ENCODE data around the gene ABCC3.

ABCC3 gene

DNA sequence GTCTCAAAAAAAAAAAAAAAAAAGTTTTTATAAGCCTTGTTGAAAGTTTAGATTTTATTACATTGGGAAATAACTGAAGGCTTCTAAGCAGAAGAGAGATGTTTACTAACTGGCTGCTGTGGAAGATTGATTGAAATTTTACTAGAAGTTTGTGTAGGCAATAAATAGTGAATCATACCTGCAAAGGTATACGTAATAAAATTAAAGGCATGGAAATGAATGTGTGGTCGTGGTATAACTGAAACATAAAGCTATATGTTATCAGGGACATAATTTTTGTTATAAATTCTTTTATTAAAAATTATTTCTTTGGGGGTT, 93.4 kb downstream of the ABCC3 start:
- no peaks in the 10 kb centered on the region for H3K9me3 ChIP-seq (ENCODE audit: control insufficient read depth, low read depth, low read length)
- H3K27ac ChIP-seq (ENCODE audit: low read length) = no peak overlapping the region
- peaks cover 2% of the 10 kb centered on the region for H3K36me3 ChIP-seq (ENCODE audit: control insufficient read depth, low read depth, low read length)
- H3K9ac ChIP-seq (ENCODE audit: low read length) = no peak overlapping the region
- no peak overlapping the region for H3K4me3 ChIP-seq (ENCODE audit: low read length)
- no peaks in the 10 kb centered on the region for H3K27me3 ChIP-seq (ENCODE audit: control insufficient read depth, insufficient read depth, low read length)
- H3K4me1 ChIP-seq (ENCODE audit: control insufficient read depth, low read depth, low read length) = no peaks in the 10 kb centered on the region

GRCh38 chr17:50728881-50729765, 94.4 kb downstream of the ABCC3 start:
- peaks cover 2% of the 10 kb centered on the region for H3K36me3 ChIP-seq (ENCODE audit: control insufficient read depth, low read depth, low read length)

DNA sequence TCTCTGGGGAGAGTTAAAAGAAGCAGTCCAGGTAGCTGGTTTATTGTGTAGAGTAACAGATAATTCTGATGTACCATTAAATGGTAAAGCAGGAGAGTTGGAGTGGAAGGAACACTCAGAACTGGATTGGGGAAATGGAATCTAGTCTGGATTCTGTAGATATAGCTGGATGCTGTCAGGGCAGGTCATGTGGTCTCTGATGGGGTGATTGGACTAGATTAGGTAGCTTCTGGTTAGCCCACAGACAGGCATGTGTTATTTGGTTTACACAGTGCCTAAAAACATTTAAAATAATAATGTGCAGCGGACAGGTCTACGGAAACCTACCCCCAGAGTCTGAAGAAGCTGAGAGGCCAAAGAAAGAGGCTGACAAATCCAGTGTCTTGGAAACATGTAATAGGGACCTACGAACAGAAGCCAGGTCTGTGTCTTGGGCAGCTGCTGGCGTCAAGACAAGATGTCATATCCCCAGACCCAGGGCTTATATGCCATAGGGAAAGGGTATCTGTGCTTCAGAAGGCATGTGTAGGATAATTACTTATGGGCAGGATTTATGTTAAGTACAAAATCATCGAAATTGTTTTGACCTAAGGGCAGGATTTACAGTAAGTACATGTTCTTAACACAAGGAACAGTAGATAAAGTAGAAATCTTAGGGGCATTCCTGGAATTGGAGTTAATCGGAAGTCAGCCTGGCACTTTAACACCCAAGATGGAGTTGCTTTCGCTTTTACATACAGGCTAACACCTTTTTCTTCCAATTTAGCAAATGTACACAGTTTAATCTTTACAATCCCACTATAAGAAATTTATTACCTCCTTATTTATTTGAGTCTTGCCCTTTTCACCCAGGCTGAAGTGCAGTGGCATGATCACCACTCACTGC, 97.1 kb downstream of the ABCC3 start:
- no peak overlapping the region for H3K4me3 ChIP-seq (ENCODE audit: low read length)
- no peak overlapping the region for H3K9ac ChIP-seq (ENCODE audit: low read length)
- no peak overlapping the region for H3K27ac ChIP-seq (ENCODE audit: low read length)
- no peaks in the 10 kb centered on the region for H3K4me1 ChIP-seq (ENCODE audit: control insufficient read depth, low read depth, low read length)
- H3K27me3 ChIP-seq (ENCODE audit: control insufficient read depth, insufficient read depth, low read length) = no peaks in the 10 kb centered on the region
- H3K9me3 ChIP-seq (ENCODE audit: control insufficient read depth, low read depth, low read length) = no peaks in the 10 kb centered on the region
- H3K36me3 ChIP-seq (ENCODE audit: control insufficient read depth, low read depth, low read length) = peaks cover 2% of the 10 kb centered on the region

More at GRCh38 chr17:50728881-50729765, 94.4 kb downstream of the ABCC3 start:
- Histone ChIP-seq H3K4me3 (ENCODE audit: low read length) (no peak overlapping the region), H3K27me3 (ENCODE audit: control insufficient read depth, insufficient read depth, low read length) (no peaks in the 10 kb centered on the region), H3K9ac (ENCODE audit: low read length) (no peak overlapping the region), H3K9me3 (ENCODE audit: control insufficient read depth, low read depth, low read length) (no peaks in the 10 kb centered on the region), H3K27ac (ENCODE audit: low read length) (no peak overlapping the region), H3K4me1 (ENCODE audit: control insufficient read depth, low read depth, low read length) (no peaks in the 10 kb centered on the region)

GRCh38 chr17:50735287-50735686, 100.6 kb downstream of the ABCC3 start:
- Histone ChIP-seq H3K4me1 (ENCODE audit: control insufficient read depth, low read depth, low read length) (no peaks in the 10 kb centered on the region), H3K4me3 (ENCODE audit: low read length) (no peak overlapping the region), H3K36me3 (ENCODE audit: control insufficient read depth, low read depth, low read length) (peaks cover 33% of the 10 kb centered on the region), H3K9me3 (ENCODE audit: control insufficient read depth, low read depth, low read length) (no peaks in the 10 kb centered on the region), H3K27me3 (ENCODE audit: control insufficient read depth, insufficient read depth, low read length) (no peaks in the 10 kb centered on the region), H3K27ac (ENCODE audit: low read length) (no peak overlapping the region), H3K9ac (ENCODE audit: low read length) (no peak overlapping the region)

DNA sequence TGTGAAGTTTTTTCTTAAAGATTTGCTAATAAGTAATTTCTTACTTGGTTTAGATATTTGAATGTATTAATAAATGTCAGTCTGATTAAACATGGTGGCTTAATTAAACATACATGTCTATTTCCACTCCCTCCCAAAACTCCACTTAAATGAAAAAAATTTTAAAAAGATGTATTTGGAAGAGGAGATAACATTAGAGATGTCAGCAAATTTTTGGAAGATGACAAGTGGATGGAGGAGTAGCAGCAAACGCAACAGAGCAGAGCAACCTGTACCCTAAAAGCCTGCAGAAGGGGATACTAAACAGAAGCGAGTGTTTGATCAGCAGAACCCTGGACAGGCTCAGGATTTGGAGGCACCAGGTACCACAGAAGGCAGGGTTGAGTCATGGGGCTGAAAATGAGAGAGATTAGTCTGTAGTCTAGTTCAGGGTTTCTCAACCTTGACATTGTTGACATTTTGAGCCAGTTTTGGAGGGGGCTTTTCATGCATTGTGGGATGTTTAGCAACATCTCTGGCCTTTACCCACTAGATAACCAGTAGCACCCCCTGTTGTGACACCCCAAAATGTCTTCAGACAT, 102.5 kb downstream of the ABCC3 start:
- H3K4me3 ChIP-seq (ENCODE audit: low read length) = no peak overlapping the region
- no peak overlapping the region for H3K27ac ChIP-seq (ENCODE audit: low read length)
- H3K9ac ChIP-seq (ENCODE audit: low read length) = no peak overlapping the region
- no peaks in the 10 kb centered on the region for H3K9me3 ChIP-seq (ENCODE audit: control insufficient read depth, low read depth, low read length)
- H3K36me3 ChIP-seq (ENCODE audit: control insufficient read depth, low read depth, low read length) = peaks cover 50% of the 10 kb centered on the region
- no peaks in the 10 kb centered on the region for H3K4me1 ChIP-seq (ENCODE audit: control insufficient read depth, low read depth, low read length)
- H3K27me3 ChIP-seq (ENCODE audit: control insufficient read depth, insufficient read depth, low read length) = no peaks in the 10 kb centered on the region

DNA sequence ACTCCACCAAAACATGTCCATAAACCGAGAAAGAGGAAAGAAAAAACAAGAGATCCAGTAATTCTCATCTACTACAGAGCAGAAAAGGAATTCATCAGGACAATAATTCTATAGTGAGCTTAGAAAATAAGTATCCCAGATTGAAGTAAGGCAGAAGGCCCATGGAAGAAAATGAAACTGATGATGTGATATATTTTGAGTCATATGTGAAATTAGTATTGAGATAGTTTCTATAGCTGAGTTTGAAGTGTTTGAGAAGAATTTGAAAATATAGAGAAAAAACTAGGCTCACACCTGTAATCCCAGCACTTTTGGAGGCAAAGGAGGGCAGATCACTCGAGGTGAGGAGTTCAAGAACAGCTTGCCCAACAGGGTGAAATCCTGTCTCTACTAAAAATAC, 104.4 kb downstream of the ABCC3 start:
- Histone ChIP-seq H3K36me3 (ENCODE audit: control insufficient read depth, low read depth, low read length) (peaks cover 66% of the 10 kb centered on the region), H3K4me3 (ENCODE audit: low read length) (no peak overlapping the region), H3K9me3 (ENCODE audit: control insufficient read depth, low read depth, low read length) (no peaks in the 10 kb centered on the region), H3K4me1 (ENCODE audit: control insufficient read depth, low read depth, low read length) (no peaks in the 10 kb centered on the region), H3K9ac (ENCODE audit: low read length) (no peak overlapping the region), H3K27me3 (ENCODE audit: control insufficient read depth, insufficient read depth, low read length) (no peaks in the 10 kb centered on the region), H3K27ac (ENCODE audit: low read length) (no peak overlapping the region)
